Muscle of leg (tissue), 11 donors: ENCODE data around the gene MARCHF6. TPM values are rescaled to one million over a fixed set of nuclear protein-coding genes. Genes with fewer than 3 reads are reported as not detected.

ENCODE experiments used
- DNase-seq: peaks from one replicate; pipeline ENCODE4 v3.0.0; 2013
- H3K27ac ChIP-seq: one replicate; pipeline ENCODE4 v1.5.1; 2013; ENCODE audit warnings: mild to moderate bottlenecking, low read length, control low read depth
- H3K27me3 ChIP-seq: one replicate; pipeline ENCODE4 v1.6.1; 2013; ENCODE audit warnings: low read length; ENCODE audit not compliant: control insufficient read depth, insufficient read depth
- H3K36me3 ChIP-seq: one replicate; pipeline ENCODE4 v1.6.1; 2013; ENCODE audit warnings: low read length; ENCODE audit not compliant: control insufficient read depth, insufficient read depth
- H3K4me1 ChIP-seq: one replicate; pipeline ENCODE4 v1.6.1; 2013; ENCODE audit warnings: low read length; ENCODE audit not compliant: control insufficient read depth, insufficient read depth
- H3K4me3 ChIP-seq: one replicate; pipeline ENCODE4 v1.5.1; 2013; ENCODE audit warnings: low read length, control low read depth
- H3K9me3 ChIP-seq: replicated peaks from 2 replicates; pipeline ENCODE4 v1.6.1; 2013; ENCODE audit warnings: low read depth, low read length; ENCODE audit not compliant: control insufficient read depth
- WGBS: methylation state at CpG from one replicate; pipeline ENCODE4 v1.1.5; 2013; ENCODE audit warnings: missing lambda C conversion rate; ENCODE audit not compliant: insufficient coverage; 5-methylcytosine and 5-hydroxymethylcytosine counted together
- polyA plus RNA-seq, 8 donors: library from polyadenylated mRNA; unstranded; fragments of 120-200 nt; gene quantifications; one replicate each; pipeline versions ENCODE4 v1.2.1 to v1.2.3, GENCODE V29; 2013; ENCODE audit warnings: inconsistent platforms in 1 of 8, low replicate concordance in 1 of 8; ENCODE audit not compliant: insufficient read length in 8 of 8, insufficient read depth in 1 of 8
- total RNA-seq: library from RNA; stranded (reverse); fragments of 120-200 nt; gene quantifications from one replicate; pipeline ENCODE4 v1.2.4, GENCODE V29; 2013

The MARCHF6 gene
- total and polyA plus RNA-seq, 9 donors = 75.4 to 106 (median 83.9) TPM

DNA sequence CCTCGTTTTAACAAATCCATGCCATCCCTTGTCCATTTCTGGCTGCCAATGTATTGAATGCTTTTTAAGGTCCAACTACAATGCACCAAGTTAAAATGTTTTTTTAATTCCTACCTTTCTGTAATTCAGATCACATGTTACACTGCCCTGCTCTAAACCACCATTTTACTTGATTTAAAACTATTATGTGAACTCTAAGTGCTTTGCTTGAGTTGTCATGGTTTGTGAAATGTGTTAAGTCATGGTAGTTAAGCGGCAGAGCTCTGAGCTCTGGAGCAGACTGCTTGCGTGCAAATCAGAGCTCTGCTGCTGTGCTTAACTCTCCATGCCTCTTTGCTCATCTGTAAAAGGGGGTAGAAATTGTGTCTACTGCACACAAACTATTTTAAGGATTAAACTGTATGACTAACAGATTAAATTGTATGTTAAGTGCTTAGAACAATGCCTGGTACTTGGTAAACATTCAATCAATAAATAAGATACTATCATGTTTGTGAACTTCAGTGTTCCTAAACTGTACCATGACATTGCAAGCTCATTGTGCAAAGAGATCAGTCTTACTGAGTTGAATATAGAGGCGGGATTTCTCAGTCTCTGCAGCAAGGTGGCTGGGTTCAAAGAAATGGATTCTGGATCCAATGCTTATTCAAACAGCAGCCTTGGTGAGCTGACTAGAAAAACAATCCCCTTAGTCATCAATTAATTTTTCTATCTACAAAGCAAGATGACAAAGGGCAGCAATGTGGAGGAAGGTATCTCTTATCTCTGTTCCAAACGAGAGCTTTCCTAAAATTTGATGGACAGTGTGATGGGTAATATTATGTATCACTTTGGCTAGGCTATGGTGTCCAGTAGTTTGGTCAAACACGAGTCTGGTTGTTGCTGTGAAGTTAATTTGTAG, 29.7 kb upstream of the MARCHF6 start:
- DNase-seq = peak; percentile 18
- Histone ChIP-seq H3K4me1 (peaks cover 9% of the 10 kb centered on the region), H3K4me3 (no peak overlapping the region), H3K9me3 (no peaks in the 10 kb centered on the region), H3K27me3 (no peaks in the 10 kb centered on the region), H3K27ac (no peak overlapping the region), H3K36me3 (no peaks in the 10 kb centered on the region)
- WGBS = 73% methylated on average over 2 of the region's 6 CpGs

GRCh38 chr5:10324518-10325370, 28.8 kb upstream of the MARCHF6 start:
- Histone ChIP-seq H3K27me3 (no peaks in the 10 kb centered on the region), H3K27ac (no peak overlapping the region), H3K9me3 (no peaks in the 10 kb centered on the region), H3K36me3 (no peaks in the 10 kb centered on the region), H3K4me1 (peaks cover 14% of the 10 kb centered on the region), H3K4me3 (no peak overlapping the region)
- peak; percentile 11 for DNase-seq
- WGBS = 71% methylated on average over 3 of the region's 6 CpGs

GRCh38 chr5:10328323-10328722, 25.2 kb upstream of the MARCHF6 start:
- DNase-seq = no peak
- Histone ChIP-seq H3K36me3 (no peaks in the 10 kb centered on the region), H3K27me3 (peaks cover 6% of the 10 kb centered on the region), H3K27ac (no peak overlapping the region), H3K4me3 (no peak overlapping the region), H3K9me3 (no peaks in the 10 kb centered on the region), H3K4me1 (peaks cover 47% of the 10 kb centered on the region)
- WGBS = 96% methylated on average over 2 of the region's 5 CpGs

- Histone ChIP-seq H3K4me1 (peaks cover 54% of the 10 kb centered on the region), H3K27ac (no peak overlapping the region), H3K27me3 (peaks cover 17% of the 10 kb centered on the region), H3K9me3 (no peaks in the 10 kb centered on the region), H3K4me3 (no peak overlapping the region), H3K36me3 (no peaks in the 10 kb centered on the region)
- WGBS = 17% methylated on average over 1 of the region's 2 CpGs
- no peak for DNase-seq
These were observed 24.1 kb upstream of the MARCHF6 start for GRCh38 chr5:10329446-10329819.

DNA sequence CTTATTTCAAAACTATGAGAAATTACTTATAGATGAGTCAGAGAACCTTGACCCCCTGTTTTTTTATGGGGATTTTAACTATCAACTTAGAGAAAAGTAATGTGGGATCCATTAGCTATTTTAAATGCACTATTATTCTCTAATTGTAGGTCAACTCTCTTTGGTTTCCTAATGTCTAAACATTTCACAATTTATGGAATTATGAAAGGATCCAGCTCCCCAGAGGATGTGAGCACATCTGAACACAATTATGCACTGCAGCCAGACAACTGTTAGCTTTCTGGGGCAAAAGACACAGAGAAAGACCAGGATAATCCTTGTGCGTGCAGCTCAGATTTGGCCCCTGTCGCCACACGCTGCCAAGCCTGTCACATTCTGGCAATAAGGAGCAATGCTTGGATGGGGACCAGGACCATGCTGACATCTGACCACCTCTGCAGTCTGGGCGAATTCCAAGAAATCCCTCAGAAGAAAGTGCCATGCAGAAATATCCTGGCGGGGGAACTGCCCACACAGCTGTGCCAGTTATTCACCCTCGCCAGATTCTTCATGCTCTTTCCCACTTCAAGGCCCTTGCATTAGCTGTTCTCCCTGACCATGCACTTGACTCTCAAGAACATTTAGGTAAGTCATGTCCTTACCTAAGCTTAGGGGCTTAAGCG, 23.5 kb upstream of the MARCHF6 start:
- H3K27me3 ChIP-seq = peaks cover 21% of the 10 kb centered on the region
- H3K4me3 ChIP-seq = no peak overlapping the region
- H3K4me1 ChIP-seq = peaks cover 50% of the 10 kb centered on the region
- DNase-seq = peak; percentile 94
- no peaks in the 10 kb centered on the region for H3K9me3 ChIP-seq
- peak overlapping the region; percentile 2 for H3K27ac ChIP-seq
- H3K36me3 ChIP-seq = no peaks in the 10 kb centered on the region
- 37% methylated on average over 7 of the region's 7 CpGs for WGBS

DNA sequence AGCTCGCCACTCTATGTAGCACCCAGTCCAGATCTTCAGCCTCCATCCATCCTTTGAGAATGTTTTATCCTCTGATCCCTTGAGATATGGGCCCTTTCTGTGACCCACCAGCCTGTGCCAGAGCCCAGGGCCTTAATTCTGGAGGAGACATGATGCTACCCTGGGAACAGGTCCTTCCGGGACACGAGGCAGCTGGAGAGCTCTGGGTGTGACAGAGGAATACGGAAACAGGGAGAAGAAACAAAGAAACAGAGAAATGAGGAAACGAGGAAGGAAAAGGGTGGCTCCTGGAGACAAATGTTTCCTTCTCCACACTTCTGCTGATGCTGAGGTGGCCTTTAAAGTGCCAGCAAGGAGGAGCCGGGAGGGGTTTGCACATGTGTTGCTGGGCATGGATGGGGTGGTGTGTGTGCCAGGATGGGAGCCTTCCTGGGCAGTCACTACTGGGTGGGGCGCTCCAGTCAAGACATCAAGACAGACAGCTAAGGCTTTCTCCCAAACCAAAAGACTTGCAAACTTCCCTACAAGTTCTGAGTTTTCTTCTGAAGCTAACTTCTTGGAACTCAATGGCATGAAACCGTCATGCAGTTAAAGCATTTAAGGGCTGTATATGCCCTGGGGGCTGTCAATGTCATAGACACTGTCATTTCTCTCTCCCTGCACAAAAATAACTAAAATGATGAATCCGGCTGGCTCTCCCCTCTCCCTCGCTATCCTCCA, 22.8 kb upstream of the MARCHF6 start:
- Histone ChIP-seq H3K4me1 (peaks cover 49% of the 10 kb centered on the region), H3K27me3 (peaks cover 22% of the 10 kb centered on the region), H3K36me3 (no peaks in the 10 kb centered on the region), H3K27ac (peak overlapping the region; percentile 49), H3K4me3 (no peak overlapping the region), H3K9me3 (no peaks in the 10 kb centered on the region)
- DNase-seq = peak; percentile 54
- 43% methylated on average over 8 of the region's 10 CpGs for WGBS

DNA sequence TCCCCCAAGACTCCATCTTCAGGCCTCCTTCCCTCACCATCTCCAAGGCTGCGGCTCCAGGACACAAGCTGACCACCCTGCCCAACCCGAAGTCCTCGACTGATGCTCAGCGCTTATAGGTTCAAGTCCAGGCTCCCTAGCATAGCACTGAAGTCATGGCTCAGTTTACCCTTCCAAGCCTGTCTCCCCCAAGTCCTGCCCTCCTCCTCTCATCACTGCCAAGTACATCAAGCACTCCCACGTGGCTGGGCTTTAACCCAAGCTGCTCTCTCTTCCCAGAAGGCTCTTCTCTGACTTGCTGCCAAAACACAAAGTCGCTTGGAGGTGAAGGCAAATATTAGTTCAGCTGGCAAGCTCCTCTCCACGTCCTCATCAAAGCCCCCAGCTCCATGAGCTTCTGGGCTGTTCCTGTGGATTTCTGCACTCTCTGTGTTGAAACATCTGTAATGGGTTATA, 22.1 kb upstream of the MARCHF6 start:
- no peak overlapping the region for H3K4me3 ChIP-seq
- 63% methylated on average over 4 of the region's 7 CpGs for WGBS
- peak overlapping the region; percentile 49 for H3K27ac ChIP-seq
- H3K9me3 ChIP-seq = no peaks in the 10 kb centered on the region
- peak; percentile 91 for DNase-seq
- H3K4me1 ChIP-seq = peaks cover 49% of the 10 kb centered on the region
- H3K36me3 ChIP-seq = no peaks in the 10 kb centered on the region
- peaks cover 22% of the 10 kb centered on the region for H3K27me3 ChIP-seq

DNA sequence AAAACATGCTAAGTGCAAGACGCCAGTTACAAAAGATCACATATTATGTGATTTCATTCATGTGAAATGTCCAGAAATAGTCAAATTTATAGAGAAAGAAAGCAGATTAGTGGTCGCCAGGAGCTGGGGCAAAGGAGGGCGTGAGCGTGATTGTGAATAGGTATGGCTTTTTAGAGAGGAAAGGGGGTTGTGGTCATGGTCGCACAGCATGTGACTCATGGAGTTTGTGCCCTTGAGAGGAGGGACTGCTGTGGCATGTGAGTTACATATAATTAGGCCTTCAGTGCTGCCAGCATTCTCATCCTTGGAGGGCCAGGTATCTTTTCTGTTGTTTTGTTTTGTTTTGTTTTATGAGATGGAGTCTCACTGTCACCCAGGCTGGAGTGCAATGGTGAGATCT, 21.2 kb upstream of the MARCHF6 start:
- Histone ChIP-seq H3K4me3 (no peak overlapping the region), H3K27ac (no peak overlapping the region), H3K4me1 (peaks cover 49% of the 10 kb centered on the region), H3K36me3 (no peaks in the 10 kb centered on the region), H3K27me3 (peaks cover 22% of the 10 kb centered on the region), H3K9me3 (no peaks in the 10 kb centered on the region)
- DNase-seq = no peak
- 86% methylated on average over 4 of the region's 5 CpGs for WGBS

GRCh38 chr5:10333154-10334006, 20.1 kb upstream of the MARCHF6 start:
- Histone ChIP-seq H3K9me3 (no peaks in the 10 kb centered on the region), H3K27me3 (peaks cover 22% of the 10 kb centered on the region), H3K36me3 (no peaks in the 10 kb centered on the region), H3K27ac (peak overlapping the region; percentile 1), H3K4me1 (peaks cover 49% of the 10 kb centered on the region), H3K4me3 (peak overlapping the region; percentile 60)
- WGBS = 2% methylated on average over 75 of the region's 81 CpGs
- peak; percentile 66 for DNase-seq
